ENCODE data around the gene COL6A1.

The COL6A1 gene
- 2.7 to 31.1 (median 13.4) reads per million in 18 experiments for total RNA-seq

- peak; percentile 33 to 55 for DNase-seq
Observed at GRCh38 chr21:45981151-45982091, at the start of gene COL6A1. Gene COL6A1 (plus strand): TSS chr21:45981770. CDS start chr21:45981851, 81 bp downstream.

- no peak for DNase-seq
Observed at GRCh38 chr21:45932922-45933502, 48.6 kb upstream of the COL6A1 start.

- no peak for DNase-seq
Observed at GRCh38 chr21:45934085-45934484, 47.5 kb upstream of the COL6A1 start.

- no peak for DNase-seq
Observed at GRCh38 chr21:45934554-45934953, 47.0 kb upstream of the COL6A1 start.

GRCh38 chr21:45935628-45936027 lies 45.9 kb upstream of the COL6A1 start:
- no peak for DNase-seq

GRCh38 chr21:45937721-45938452 lies 43.7 kb upstream of the COL6A1 start:
- DNase-seq = no peak

- no peak for DNase-seq
Observed at GRCh38 chr21:45938453-45938755, 43.2 kb upstream of the COL6A1 start.

- no peak for DNase-seq
Observed at GRCh38 chr21:45938811-45939520, 42.6 kb upstream of the COL6A1 start.

GRCh38 chr21:45939521-45940045 lies 42.0 kb upstream of the COL6A1 start:
- no peak for DNase-seq

- no peak for DNase-seq
Observed at GRCh38 chr21:45940091-45940490, 41.5 kb upstream of the COL6A1 start.

- DNase-seq = no peak
Observed at GRCh38 chr21:45940621-45941337, 40.8 kb upstream of the COL6A1 start.

GRCh38 chr21:45941338-45941710 lies 40.2 kb upstream of the COL6A1 start:
- no peak for DNase-seq

GRCh38 chr21:45941717-45942546 lies 39.6 kb upstream of the COL6A1 start:
- DNase-seq = no peak

- no peak for DNase-seq
Observed at GRCh38 chr21:45942755-45943629, 38.6 kb upstream of the COL6A1 start.

- no peak for DNase-seq
Observed at GRCh38 chr21:45943630-45944540, 37.7 kb upstream of the COL6A1 start.

- no peak for DNase-seq
Observed at GRCh38 chr21:45944601-45945000, 37.0 kb upstream of the COL6A1 start.

- no peak for DNase-seq
Observed at GRCh38 chr21:45945066-45945867, 36.3 kb upstream of the COL6A1 start.

- no peak for DNase-seq
Observed at GRCh38 chr21:45945868-45946210, 35.7 kb upstream of the COL6A1 start.
